Activated CD4-positive, alpha-beta T cell treated with anti-CD3 and anti-CD28 coated beads for 4 hours (primary cell): ENCODE results near the gene DTWD1.
"Not testable (repeated sequence)": the region's sequence is repeated elsewhere in the genome, so short reads cannot be mapped to it uniquely, and the experiment has no call there.

Experiments
- DNase-seq, 2 donors: peaks; one replicate each; pipeline ENCODE4 v3.0.0-alpha.2; 2020

DTWD1 gene

GRCh38 chr15:49646891-49647290 is 26.0 kb downstream of the DTWD1 start:
- no peak for DNase-seq

- no peak for DNase-seq
Measured at GRCh38 chr15:49649987-49650386, 29.1 kb downstream of the DTWD1 start.

- DNase-seq, result no peak
Measured at GRCh38 chr15:49650676-49651075, 29.8 kb downstream of the DTWD1 start.

- DNase-seq, result no peak
Measured at GRCh38 chr15:49652922-49653321, 32.1 kb downstream of the DTWD1 start.

- no peak for DNase-seq
Measured at GRCh38 chr15:49656734-49657133, 35.9 kb downstream of the DTWD1 start.

- DNase-seq, result no peak
Measured at GRCh38 chr15:49664716-49665115, 43.9 kb downstream of the DTWD1 start.

- not testable (repeated sequence) for DNase-seq
Measured at GRCh38 chr15:49666486-49666885, 45.6 kb downstream of the DTWD1 start.

GRCh38 chr15:49669288-49669687 is 48.4 kb downstream of the DTWD1 start:
- DNase-seq, result no peak

GRCh38 chr15:49673861-49674260 is 53.0 kb downstream of the DTWD1 start:
- DNase-seq, result no peak

- DNase-seq, result no peak
Measured at GRCh38 chr15:49674370-49674769, 53.5 kb downstream of the DTWD1 start.

- no peak for DNase-seq
Measured at GRCh38 chr15:49675041-49675440, 54.2 kb downstream of the DTWD1 start.

- no peak for DNase-seq
Measured at GRCh38 chr15:49678655-49679054, 57.8 kb downstream of the DTWD1 start.

GRCh38 chr15:49686599-49686998 is 65.8 kb downstream of the DTWD1 start:
- no peak for DNase-seq

GRCh38 chr15:49688135-49688790 is 67.4 kb downstream of the DTWD1 start:
- no peak for DNase-seq

- DNase-seq, result no peak
Measured at GRCh38 chr15:49692514-49693090, 71.8 kb downstream of the DTWD1 start.

GRCh38 chr15:49693498-49693897 is 72.7 kb downstream of the DTWD1 start:
- no peak for DNase-seq

- DNase-seq, result no peak
Measured at GRCh38 chr15:49696433-49696832, 75.6 kb downstream of the DTWD1 start.

GRCh38 chr15:49697121-49697520 is 76.3 kb downstream of the DTWD1 start:
- no peak for DNase-seq

- not testable (repeated sequence) for DNase-seq
Measured at GRCh38 chr15:49702982-49703381, 82.1 kb downstream of the DTWD1 start.
